Sigmoid colon (tissue), 4 donors: ENCODE data around the gene TOGARAM1.

Source experiments
- EP300 ChIP-seq, 4 donors: sonication (generic); formaldehyde crosslinking; IDR thresholded peaks; one replicate each; pipeline ENCODE4 v1.6.1; 2017; ENCODE audit warnings: antibody characterized with exemption in 4 of 4
- POLR2A ChIP-seq, 2 donors: fragments of 450-650 bp; IDR thresholded peaks; one replicate each; pipeline ENCODE4 v1.6.1; 2016; ENCODE audit warnings: antibody characterized with exemption in 2 of 2, mild to moderate bottlenecking in 2 of 2, moderate library complexity in 2 of 2
- TF ChIP-seq, protein P1 (sequence below), 4 experiments: fragments of 450-650 bp in 3 of 4; fragments of 200-600 bp in 1 of 4; IDR thresholded peaks; one replicate each; pipeline ENCODE4 v1.5.1; 2016 to 2019; ENCODE audit warnings: antibody characterized with exemption in 4 of 4, mild to moderate bottlenecking in 3 of 4, moderate library complexity in 2 of 4

- TF ChIP-seq POLR2A (IDR thresholded peaks at IDR 0.05), result no peak
- TF ChIP-seq, protein P1, sequence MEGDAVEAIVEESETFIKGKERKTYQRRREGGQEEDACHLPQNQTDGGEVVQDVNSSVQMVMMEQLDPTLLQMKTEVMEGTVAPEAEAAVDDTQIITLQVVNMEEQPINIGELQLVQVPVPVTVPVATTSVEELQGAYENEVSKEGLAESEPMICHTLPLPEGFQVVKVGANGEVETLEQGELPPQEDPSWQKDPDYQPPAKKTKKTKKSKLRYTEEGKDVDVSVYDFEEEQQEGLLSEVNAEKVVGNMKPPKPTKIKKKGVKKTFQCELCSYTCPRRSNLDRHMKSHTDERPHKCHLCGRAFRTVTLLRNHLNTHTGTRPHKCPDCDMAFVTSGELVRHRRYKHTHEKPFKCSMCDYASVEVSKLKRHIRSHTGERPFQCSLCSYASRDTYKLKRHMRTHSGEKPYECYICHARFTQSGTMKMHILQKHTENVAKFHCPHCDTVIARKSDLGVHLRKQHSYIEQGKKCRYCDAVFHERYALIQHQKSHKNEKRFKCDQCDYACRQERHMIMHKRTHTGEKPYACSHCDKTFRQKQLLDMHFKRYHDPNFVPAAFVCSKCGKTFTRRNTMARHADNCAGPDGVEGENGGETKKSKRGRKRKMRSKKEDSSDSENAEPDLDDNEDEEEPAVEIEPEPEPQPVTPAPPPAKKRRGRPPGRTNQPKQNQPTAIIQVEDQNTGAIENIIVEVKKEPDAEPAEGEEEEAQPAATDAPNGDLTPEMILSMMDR (IDR thresholded peaks at IDR 0.05), result no peak
- no peak for TF ChIP-seq EP300 (IDR thresholded peaks at IDR 0.05)
Measured at GRCh38 chr14:45028107-45028626, 66.2 kb downstream of the TOGARAM1 start.
